Muscle of leg (tissue), 11 donors: ENCODE data around the gene WDSUB1. TPM values are rescaled to one million over a fixed set of nuclear protein-coding genes. Genes with fewer than 3 reads are reported as not detected.

Experiments
- DNase-seq: peaks from one replicate; pipeline ENCODE4 v3.0.0; 2013
- H3K27ac ChIP-seq: one replicate; pipeline ENCODE4 v1.5.1; 2013; ENCODE audit warnings: mild to moderate bottlenecking, low read length, control low read depth
- H3K27me3 ChIP-seq: one replicate; pipeline ENCODE4 v1.6.1; 2013; ENCODE audit warnings: low read length; ENCODE audit not compliant: control insufficient read depth, insufficient read depth
- H3K36me3 ChIP-seq: one replicate; pipeline ENCODE4 v1.6.1; 2013; ENCODE audit warnings: low read length; ENCODE audit not compliant: control insufficient read depth, insufficient read depth
- H3K4me1 ChIP-seq: one replicate; pipeline ENCODE4 v1.6.1; 2013; ENCODE audit warnings: low read length; ENCODE audit not compliant: control insufficient read depth, insufficient read depth
- H3K4me3 ChIP-seq: one replicate; pipeline ENCODE4 v1.5.1; 2013; ENCODE audit warnings: low read length, control low read depth
- H3K9me3 ChIP-seq: replicated peaks from 2 replicates; pipeline ENCODE4 v1.6.1; 2013; ENCODE audit warnings: low read depth, low read length; ENCODE audit not compliant: control insufficient read depth
- WGBS: methylation state at CpG from one replicate; pipeline ENCODE4 v1.1.5; 2013; ENCODE audit warnings: missing lambda C conversion rate; ENCODE audit not compliant: insufficient coverage; 5-methylcytosine and 5-hydroxymethylcytosine counted together
- polyA plus RNA-seq, 8 donors: library from polyadenylated mRNA; unstranded; fragments of 120-200 nt; gene quantifications; one replicate each; pipeline versions ENCODE4 v1.2.1 to v1.2.3, GENCODE V29; 2013; ENCODE audit warnings: inconsistent platforms in 1 of 8, low replicate concordance in 1 of 8; ENCODE audit not compliant: insufficient read length in 8 of 8, insufficient read depth in 1 of 8
- total RNA-seq: library from RNA; stranded (reverse); fragments of 120-200 nt; gene quantifications from one replicate; pipeline ENCODE4 v1.2.4, GENCODE V29; 2013

WDSUB1 gene
- total and polyA plus RNA-seq, 9 donors: 6.0 to 9.5 (median 7.9) TPM

GRCh38 chr2:159243529-159243928 is 43.0 kb downstream of the WDSUB1 start:
- H3K9me3 ChIP-seq: peaks cover 10% of the 10 kb centered on the region
- DNase-seq: no peak
- H3K4me3 ChIP-seq: no peak overlapping the region
- no peaks in the 10 kb centered on the region for H3K4me1 ChIP-seq
- H3K27ac ChIP-seq: no peak overlapping the region
- peaks cover 23% of the 10 kb centered on the region for H3K36me3 ChIP-seq
- no peaks in the 10 kb centered on the region for H3K27me3 ChIP-seq

GRCh38 chr2:159234868-159235267 is 51.6 kb downstream of the WDSUB1 start:
- H3K36me3 ChIP-seq: peaks cover 35% of the 10 kb centered on the region
- H3K27me3 ChIP-seq: no peaks in the 10 kb centered on the region
- WGBS: 83% methylated on average over 3 of the region's 6 CpGs
- peaks cover 10% of the 10 kb centered on the region for H3K4me1 ChIP-seq
- no peaks in the 10 kb centered on the region for H3K9me3 ChIP-seq
- no peak overlapping the region for H3K4me3 ChIP-seq
- DNase-seq: no peak
- no peak overlapping the region for H3K27ac ChIP-seq

- Histone ChIP-seq H3K9me3 (no peaks in the 10 kb centered on the region), H3K36me3 (peaks cover 46% of the 10 kb centered on the region), H3K27ac (no peak overlapping the region), H3K4me1 (peaks cover 31% of the 10 kb centered on the region), H3K27me3 (no peaks in the 10 kb centered on the region), H3K4me3 (no peak overlapping the region)
- DNase-seq: peak; percentile 32
- no CpG with 5 or more reads among the region's 3 CpGs for WGBS
Observed at GRCh38 chr2:159232456-159233170, 53.9 kb downstream of the WDSUB1 start.

GRCh38 chr2:159230145-159230877 is 56.2 kb downstream of the WDSUB1 start:
- Histone ChIP-seq H3K4me1 (peaks cover 40% of the 10 kb centered on the region), H3K36me3 (peaks cover 40% of the 10 kb centered on the region), H3K27me3 (no peaks in the 10 kb centered on the region), H3K27ac (no peak overlapping the region), H3K4me3 (no peak overlapping the region), H3K9me3 (no peaks in the 10 kb centered on the region)
- 94% methylated on average over 19 of the region's 19 CpGs for WGBS
- peak; percentile 44 for DNase-seq

- Histone ChIP-seq H3K4me1 (peaks cover 47% of the 10 kb centered on the region), H3K36me3 (peaks cover 41% of the 10 kb centered on the region), H3K27ac (no peak overlapping the region), H3K9me3 (no peaks in the 10 kb centered on the region), H3K4me3 (no peak overlapping the region), H3K27me3 (no peaks in the 10 kb centered on the region)
- DNase-seq: no peak
- 91% methylated on average over 6 of the region's 15 CpGs for WGBS
Observed at GRCh38 chr2:159229476-159230144, 56.9 kb downstream of the WDSUB1 start.

GRCh38 chr2:159228081-159228581 is 58.4 kb downstream of the WDSUB1 start:
- Histone ChIP-seq H3K27me3 (no peaks in the 10 kb centered on the region), H3K27ac (peak overlapping the region; percentile 68), H3K36me3 (peaks cover 49% of the 10 kb centered on the region), H3K4me1 (peaks cover 50% of the 10 kb centered on the region), H3K9me3 (no peaks in the 10 kb centered on the region), H3K4me3 (no peak overlapping the region)
- peak; percentile 74 for DNase-seq
- WGBS: 66% methylated on average over 14 of the region's 14 CpGs

GRCh38 chr2:159227467-159227866 is 59.0 kb downstream of the WDSUB1 start:
- no peak for DNase-seq
- Histone ChIP-seq H3K36me3 (peaks cover 49% of the 10 kb centered on the region), H3K9me3 (no peaks in the 10 kb centered on the region), H3K27ac (peak overlapping the region; percentile 68), H3K4me1 (peaks cover 50% of the 10 kb centered on the region), H3K4me3 (no peak overlapping the region), H3K27me3 (no peaks in the 10 kb centered on the region)
- WGBS: 86% methylated on average over 2 of the region's 3 CpGs

GRCh38 chr2:159226608-159227385 is 59.7 kb downstream of the WDSUB1 start:
- peak overlapping the region; percentile 48 for H3K27ac ChIP-seq
- H3K36me3 ChIP-seq: peaks cover 49% of the 10 kb centered on the region
- H3K4me3 ChIP-seq: no peak overlapping the region
- DNase-seq: no peak
- no peaks in the 10 kb centered on the region for H3K9me3 ChIP-seq
- H3K27me3 ChIP-seq: no peaks in the 10 kb centered on the region
- H3K4me1 ChIP-seq: peaks cover 50% of the 10 kb centered on the region

- Histone ChIP-seq H3K4me3 (no peak overlapping the region), H3K4me1 (peaks cover 50% of the 10 kb centered on the region), H3K27ac (peak overlapping the region; percentile 31), H3K36me3 (peaks cover 49% of the 10 kb centered on the region), H3K9me3 (no peaks in the 10 kb centered on the region), H3K27me3 (no peaks in the 10 kb centered on the region)
- no peak for DNase-seq
- WGBS: 86% methylated on average over 2 of the region's 5 CpGs
Observed at GRCh38 chr2:159226059-159226461, 60.4 kb downstream of the WDSUB1 start.
